ENCODE measurements around the gene HDAC3. TPM values are rescaled to one million over a fixed set of nuclear protein-coding genes. Genes with fewer than 3 reads are reported as not detected.

HDAC3 gene
- total RNA-seq, 1 experiment from 2014 or later = 91.9 TPM

DNA sequence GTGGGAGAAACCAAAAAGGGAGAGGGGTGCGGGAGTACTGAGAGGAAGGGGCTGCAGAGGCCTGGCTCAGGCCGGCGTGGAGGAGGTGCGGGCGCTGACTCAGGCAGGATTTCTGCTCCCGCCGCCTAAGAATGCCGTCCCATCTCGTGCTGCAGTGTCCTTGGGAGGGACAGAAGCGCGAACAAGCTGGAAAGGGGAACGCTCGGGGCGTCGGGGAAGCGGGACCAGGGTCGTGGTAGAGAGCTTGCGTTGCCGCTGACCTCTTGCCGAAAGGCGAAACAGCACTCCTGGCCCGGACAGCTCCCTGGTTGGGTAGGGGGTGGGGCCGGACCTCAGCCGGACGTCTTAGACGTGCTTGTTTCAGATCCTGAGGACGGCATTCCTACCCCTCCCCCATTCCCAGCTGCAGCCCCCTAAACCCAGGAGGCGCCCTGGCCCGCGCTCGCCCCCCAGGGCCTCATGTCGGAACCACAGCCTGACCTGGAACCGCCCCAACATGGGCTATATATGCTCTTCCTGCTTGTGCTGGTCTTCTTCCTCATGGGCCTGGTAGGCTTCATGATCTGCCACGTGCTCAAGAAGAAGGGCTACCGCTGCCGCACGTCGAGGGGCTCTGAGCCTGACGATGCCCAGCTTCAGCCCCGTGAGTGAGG is 1.2 kb upstream of the HDAC3 start:
- intact Hi-C loops (cut with micrococcal nuclease) = no loop called here
- ChIA-PET RAD21 (ENCODE audit: low non-redundant PET in 1 of 2, low total read pairs in 2 of 2, uncharacterized antibody in 2 of 2, unreplicated experiment in 2 of 2) (interaction anchor here in 1 of 2 experiments (1.4 to 1.8 kb wide), 2 partner anchors 19 to 46 kb away, joined by 3 to 9 read pairs; partner anchors contain the start of gene DIAPH1), CTCF (interaction anchor here (1.0 to 3.5 kb wide), 5 partner anchors 19 to 242 kb away, joined by 3 to 35 read pairs (median 7); partner anchors contain the start of genes DIAPH1 and PCDHGA10), POLR2A (interaction anchor here (2.0 kb wide), 1 partner anchor 19 kb away, joined by 14 read pairs; the partner anchor contains the start of gene DIAPH1)
- Histone ChIP-seq H3K9me2 (ENCODE audit: insufficient read depth) (no peaks in the 10 kb centered on the region), H3K36me3 (ENCODE audit: control insufficient read depth in 1 of 2, insufficient read depth in 2 of 2, low read length in 2 of 2) (0 out of 4 replicates have a peak, but pooled peaks cover 0 to 4% of the 10 kb centered on the region in 2 experiments), H4K20me1 (ENCODE audit: insufficient read depth) (no peaks in the 10 kb centered on the region), H3K4me3 (replicated peaks in 1 of 2; ENCODE audit: low read depth in 1 of 2, low read length in 2 of 2) (peak overlapping the region; percentile 78 to 96), H3K9ac (ENCODE audit: low read length) (peak overlapping the region; percentile 76), H3K4me2 (ENCODE audit: low read length) (peak overlapping the region; percentile 98), H3K27ac (ENCODE audit: low read depth, low read length) (peak overlapping the region; percentile 62), H3K27me3 (ENCODE audit: insufficient read depth, low read length) (no peaks in the 10 kb centered on the region), H3K4me1 (ENCODE audit: control insufficient read depth in 1 of 2, insufficient read depth in 2 of 2, low read length in 2 of 2) (peaks cover 10 to 40% of the 10 kb centered on the region in 2 experiments), H3K9me3 (ENCODE audit: control insufficient read depth in 1 of 2, insufficient read depth in 1 of 2, low read depth in 1 of 2, low read length in 2 of 2) (no peaks in the 10 kb centered on the region), H3K79me2 (ENCODE audit: insufficient read depth, low read length) (peaks cover 35% of the 10 kb centered on the region), H2AFZ (ENCODE audit: low read depth, low read length, poor library complexity, severe bottlenecking) (no peak overlapping the region)
- no TSS peak for BruUV-seq (replicated peaks)
- DNase-seq (ENCODE audit: low read depth, low spot score) = no peak
- ATAC-seq = peak; percentile 28
- TF ChIP-seq SIN3A (IDR thresholded peaks at IDR 0.05; ENCODE audit: low read depth) (no peak), POLR2AphosphoS5 (IDR thresholded peaks at IDR 0.05; ENCODE audit: low read depth, low read length) (peak; percentile 24; the same call in 1 of the 2 replicates), EZH2phosphoT487 (IDR thresholded peaks at IDR 0.05; ENCODE audit: borderline replicate concordance) (no peak), ZFX (IDR thresholded peaks at IDR 0.05) (peak; percentile 37; the same call in 1 of the 2 replicates), TCF7L2 (IDR thresholded peaks at IDR 0.05; ENCODE audit: borderline replicate concordance, extremely low read depth, insufficient read depth, insufficient read length) (no peak), SP1 (IDR thresholded peaks at IDR 0.05; ENCODE audit: low read depth) (no peak)
- TF ChIP-seq, protein P1, sequence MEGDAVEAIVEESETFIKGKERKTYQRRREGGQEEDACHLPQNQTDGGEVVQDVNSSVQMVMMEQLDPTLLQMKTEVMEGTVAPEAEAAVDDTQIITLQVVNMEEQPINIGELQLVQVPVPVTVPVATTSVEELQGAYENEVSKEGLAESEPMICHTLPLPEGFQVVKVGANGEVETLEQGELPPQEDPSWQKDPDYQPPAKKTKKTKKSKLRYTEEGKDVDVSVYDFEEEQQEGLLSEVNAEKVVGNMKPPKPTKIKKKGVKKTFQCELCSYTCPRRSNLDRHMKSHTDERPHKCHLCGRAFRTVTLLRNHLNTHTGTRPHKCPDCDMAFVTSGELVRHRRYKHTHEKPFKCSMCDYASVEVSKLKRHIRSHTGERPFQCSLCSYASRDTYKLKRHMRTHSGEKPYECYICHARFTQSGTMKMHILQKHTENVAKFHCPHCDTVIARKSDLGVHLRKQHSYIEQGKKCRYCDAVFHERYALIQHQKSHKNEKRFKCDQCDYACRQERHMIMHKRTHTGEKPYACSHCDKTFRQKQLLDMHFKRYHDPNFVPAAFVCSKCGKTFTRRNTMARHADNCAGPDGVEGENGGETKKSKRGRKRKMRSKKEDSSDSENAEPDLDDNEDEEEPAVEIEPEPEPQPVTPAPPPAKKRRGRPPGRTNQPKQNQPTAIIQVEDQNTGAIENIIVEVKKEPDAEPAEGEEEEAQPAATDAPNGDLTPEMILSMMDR (IDR thresholded peaks at IDR 0.05 in 2 of 3, conservative IDR thresholded peaks at IDR 0.05 in 1 of 3; ENCODE audit: borderline replicate concordance in 1 of 3, insufficient read depth in 1 of 3, low read depth in 2 of 3, low read length in 2 of 3) = peak in 2 of 3 experiments; percentile 43 to 45; a peak in 4 of 6 replicates
- TF ChIP-seq, protein P2, sequence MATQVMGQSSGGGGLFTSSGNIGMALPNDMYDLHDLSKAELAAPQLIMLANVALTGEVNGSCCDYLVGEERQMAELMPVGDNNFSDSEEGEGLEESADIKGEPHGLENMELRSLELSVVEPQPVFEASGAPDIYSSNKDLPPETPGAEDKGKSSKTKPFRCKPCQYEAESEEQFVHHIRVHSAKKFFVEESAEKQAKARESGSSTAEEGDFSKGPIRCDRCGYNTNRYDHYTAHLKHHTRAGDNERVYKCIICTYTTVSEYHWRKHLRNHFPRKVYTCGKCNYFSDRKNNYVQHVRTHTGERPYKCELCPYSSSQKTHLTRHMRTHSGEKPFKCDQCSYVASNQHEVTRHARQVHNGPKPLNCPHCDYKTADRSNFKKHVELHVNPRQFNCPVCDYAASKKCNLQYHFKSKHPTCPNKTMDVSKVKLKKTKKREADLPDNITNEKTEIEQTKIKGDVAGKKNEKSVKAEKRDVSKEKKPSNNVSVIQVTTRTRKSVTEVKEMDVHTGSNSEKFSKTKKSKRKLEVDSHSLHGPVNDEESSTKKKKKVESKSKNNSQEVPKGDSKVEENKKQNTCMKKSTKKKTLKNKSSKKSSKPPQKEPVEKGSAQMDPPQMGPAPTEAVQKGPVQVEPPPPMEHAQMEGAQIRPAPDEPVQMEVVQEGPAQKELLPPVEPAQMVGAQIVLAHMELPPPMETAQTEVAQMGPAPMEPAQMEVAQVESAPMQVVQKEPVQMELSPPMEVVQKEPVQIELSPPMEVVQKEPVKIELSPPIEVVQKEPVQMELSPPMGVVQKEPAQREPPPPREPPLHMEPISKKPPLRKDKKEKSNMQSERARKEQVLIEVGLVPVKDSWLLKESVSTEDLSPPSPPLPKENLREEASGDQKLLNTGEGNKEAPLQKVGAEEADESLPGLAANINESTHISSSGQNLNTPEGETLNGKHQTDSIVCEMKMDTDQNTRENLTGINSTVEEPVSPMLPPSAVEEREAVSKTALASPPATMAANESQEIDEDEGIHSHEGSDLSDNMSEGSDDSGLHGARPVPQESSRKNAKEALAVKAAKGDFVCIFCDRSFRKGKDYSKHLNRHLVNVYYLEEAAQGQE (IDR thresholded peaks at IDR 0.05; ENCODE audit: low read depth) = no peak
